Activated CD8-positive, alpha-beta memory T cell treated with anti-CD3 and anti-CD28 coated beads, Interleukin-2, amount 50 U/mL, for 1 hour (primary cell): ENCODE results near the gene NOP53.
A peak's percentile ranks its signal among the peaks of the same experiment; 100 is the strongest.
"Not testable (repeated sequence)": the region's sequence is repeated elsewhere in the genome, so short reads cannot be mapped to it uniquely, and the experiment has no call there.

ENCODE experiments used
- DNase-seq: peaks from one replicate; pipeline ENCODE4 v3.0.0-alpha.2; 2020; ENCODE audit errors: extremely low read depth

NOP53 gene

GRCh38 chr19:47745010-47745901 lies at the start of gene NOP53:
NOP53 (plus strand) TSS chr19:47745546; CDS start chr19:47745560, 14 bp downstream.
- peak; percentile 93 for DNase-seq

DNA sequence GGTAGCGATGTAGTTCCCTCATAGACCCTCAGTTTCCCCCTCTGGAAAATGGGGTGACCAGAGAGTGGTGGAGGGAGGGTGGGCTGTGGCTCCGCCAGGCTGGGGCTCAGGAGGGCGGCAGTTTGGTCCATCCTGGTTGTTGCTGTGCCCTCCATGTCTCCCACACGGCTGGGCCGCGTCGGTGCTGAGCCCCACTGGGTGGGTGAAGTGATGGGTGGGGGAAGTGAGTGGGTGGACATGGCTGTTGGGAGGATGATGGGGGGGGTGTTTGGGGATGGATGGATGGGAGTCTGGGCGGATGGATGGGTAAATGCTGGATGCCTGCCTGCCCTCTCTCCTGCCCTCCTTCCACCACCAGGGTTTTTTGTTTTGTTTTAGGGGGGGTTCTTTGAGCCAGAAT lies 48.7 kb upstream of the NOP53 start:
- DNase-seq: no peak

GRCh38 chr19:47697863-47698609 lies 47.3 kb upstream of the NOP53 start:
- DNase-seq: no peak

DNA sequence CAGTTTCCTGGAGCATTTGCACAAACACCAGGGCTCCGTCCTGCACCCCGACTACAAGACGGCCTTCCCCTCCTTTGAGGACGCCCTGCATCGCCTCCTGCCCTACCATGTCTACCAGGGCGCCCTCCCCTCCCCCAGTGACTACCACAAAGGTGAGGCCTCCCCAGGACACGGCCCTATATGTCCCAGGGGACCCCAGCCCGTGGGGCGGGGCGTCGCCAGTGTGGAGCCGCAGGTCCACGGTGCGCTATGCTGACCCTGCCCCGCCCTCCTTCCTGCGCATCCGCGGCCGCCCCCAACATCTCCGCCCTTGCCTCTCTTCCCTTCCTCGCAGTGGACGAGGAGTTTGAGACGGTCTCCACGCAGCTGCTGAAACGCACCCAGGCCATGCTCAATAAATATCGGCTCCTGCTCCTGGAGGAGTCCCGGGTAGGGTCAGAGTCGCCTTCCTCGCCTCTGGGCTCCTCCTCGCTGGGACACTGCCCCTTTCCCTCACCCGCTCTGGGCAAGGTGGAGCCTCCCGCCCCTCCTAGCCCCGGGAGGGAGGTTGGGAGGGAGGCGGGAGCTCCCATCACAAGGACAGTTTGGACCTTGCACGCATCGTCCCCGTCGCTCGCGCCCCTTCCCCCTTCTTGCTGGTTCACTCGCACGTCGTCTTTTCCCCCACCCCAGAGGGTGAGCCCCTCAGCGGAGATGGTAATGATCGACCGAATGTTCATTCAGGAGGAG lies 46.6 kb upstream of the NOP53 start:
- no peak for DNase-seq

- DNase-seq: no peak
These were observed 45.9 kb upstream of the NOP53 start for GRCh38 chr19:47699360-47699917.

GRCh38 chr19:47700934-47701716 lies 44.2 kb upstream of the NOP53 start:
- no peak for DNase-seq

DNA sequence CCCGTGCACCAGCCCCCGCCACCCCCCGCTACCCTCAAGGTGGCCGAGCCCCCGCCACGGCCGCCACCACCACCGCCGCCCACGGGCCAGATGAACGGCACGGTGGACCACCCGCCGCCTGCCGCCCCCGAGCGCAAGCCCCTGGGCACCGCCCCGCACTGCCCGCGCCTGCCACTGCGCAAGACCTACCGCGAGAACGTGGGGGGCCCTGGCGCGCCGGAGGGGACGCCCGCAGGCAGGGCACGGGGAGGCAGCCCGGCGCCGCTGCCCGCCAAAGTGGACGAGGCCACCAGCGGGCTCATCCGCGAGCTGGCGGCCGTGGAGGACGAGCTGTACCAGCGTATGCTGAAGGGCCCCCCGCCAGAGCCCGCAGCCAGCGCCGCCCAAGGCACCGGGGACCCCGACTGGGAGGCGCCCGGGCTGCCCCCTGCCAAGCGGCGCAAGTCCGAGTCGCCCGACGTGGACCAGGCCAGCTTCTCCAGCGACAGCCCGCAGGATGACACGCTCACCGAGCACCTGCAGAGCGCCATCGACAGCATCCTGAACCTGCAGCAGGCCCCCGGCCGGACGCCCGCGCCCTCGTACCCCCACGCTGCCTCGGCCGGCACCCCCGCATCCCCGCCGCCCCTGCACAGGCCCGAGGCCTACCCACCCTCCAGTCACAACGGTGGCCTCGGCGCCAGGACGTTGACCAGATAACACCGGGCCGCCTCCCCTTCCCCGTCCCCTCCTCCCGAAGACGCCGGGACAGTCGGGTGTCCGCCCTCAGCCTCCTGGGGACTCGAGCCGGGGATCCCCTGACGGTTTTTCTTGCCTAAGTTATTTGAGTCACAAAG lies 43.4 kb upstream of the NOP53 start:
- no peak for DNase-seq

- DNase-seq: no peak
These were observed 42.7 kb upstream of the NOP53 start for GRCh38 chr19:47702671-47703070.

GRCh38 chr19:47703301-47703700 lies 42.0 kb upstream of the NOP53 start:
- no peak for DNase-seq

DNA sequence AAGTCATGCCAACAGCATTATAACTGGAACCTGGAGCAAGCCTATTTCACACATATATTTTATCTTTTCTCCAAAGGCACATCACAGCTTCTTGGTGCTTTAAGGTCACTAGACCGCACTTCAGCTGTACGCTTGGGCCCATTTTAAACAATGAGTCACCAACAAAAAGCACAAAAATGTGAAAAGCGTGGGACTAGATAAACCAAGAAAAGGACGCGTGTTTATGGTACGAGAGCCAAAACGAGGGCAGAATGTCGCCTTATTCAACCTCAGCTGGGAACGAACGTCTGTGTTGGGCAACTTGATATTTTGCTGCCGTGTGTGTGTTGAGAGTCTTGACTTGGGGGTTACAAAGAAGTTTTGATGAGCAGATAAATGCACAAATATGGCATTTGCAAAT lies 41.3 kb upstream of the NOP53 start:
- DNase-seq: no peak

GRCh38 chr19:47704656-47705055 lies 40.7 kb upstream of the NOP53 start:
- DNase-seq: no peak

DNA sequence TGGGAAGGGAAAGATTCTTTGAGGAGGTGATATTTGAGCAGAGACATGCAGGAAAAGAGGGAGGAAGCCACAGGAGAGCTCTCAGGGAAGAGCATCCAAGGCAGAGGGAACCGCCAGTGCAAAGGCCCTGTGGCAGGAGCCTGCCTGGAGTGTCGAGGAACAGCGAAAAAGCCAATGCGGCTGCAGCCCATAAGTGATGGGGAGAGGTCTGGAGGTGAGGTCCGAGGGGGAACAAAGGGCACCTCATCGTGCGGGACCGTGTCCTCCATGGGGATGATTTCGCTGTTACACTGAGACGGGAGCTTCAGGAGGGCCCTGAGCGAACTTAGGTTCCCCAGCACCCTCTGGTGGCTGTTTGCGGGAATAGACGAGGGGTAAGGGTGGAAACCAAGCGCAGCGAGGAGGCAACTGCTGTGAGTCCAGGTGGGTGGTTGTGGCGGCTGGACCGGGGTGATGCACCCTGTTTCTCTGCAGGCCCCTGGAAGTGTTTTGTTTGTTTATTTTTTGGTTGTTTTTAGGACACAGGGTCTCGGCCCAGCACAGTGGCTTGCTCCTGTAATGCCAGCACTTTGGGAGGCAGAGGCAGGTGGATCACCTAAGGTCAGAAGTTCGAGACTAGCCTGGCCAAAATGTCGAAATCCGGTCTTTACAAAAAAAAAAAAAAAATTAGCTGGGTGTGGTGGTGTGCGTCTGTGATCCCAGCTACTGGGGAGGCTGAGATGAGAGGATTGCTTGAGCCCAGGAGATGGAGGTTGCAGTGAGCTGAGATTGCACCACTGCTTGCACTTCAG lies 38.0 kb upstream of the NOP53 start:
- peak; percentile 32 for DNase-seq

DNA sequence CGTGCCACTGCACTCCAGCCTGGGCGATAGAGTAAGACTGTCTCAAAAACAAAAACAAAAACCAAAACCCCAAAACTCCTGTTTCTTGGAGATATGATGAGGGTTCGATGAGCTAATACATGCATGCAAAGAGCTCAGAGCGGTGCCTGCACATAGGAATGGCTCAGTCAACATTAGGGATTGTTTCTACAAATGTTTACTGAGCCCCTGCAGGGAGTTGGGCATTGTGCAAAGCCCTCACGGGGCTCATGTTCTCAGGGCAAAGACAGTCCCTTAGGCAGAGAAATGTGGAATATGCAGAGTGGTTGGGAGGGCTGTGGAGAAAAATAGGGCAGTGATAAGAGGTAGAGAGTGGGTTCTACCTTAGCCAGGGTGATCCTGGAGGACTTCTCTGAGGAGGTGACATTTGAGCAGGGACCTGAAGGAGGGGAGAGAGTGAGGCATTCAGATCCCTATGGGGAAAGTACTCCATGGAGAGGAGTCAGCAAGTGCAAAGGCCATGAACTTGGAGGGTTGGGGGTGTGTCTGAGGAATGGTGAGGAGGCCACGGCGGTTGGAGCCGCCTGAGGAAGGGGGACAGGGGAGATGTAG lies 33.6 kb upstream of the NOP53 start:
- no peak for DNase-seq

DNA sequence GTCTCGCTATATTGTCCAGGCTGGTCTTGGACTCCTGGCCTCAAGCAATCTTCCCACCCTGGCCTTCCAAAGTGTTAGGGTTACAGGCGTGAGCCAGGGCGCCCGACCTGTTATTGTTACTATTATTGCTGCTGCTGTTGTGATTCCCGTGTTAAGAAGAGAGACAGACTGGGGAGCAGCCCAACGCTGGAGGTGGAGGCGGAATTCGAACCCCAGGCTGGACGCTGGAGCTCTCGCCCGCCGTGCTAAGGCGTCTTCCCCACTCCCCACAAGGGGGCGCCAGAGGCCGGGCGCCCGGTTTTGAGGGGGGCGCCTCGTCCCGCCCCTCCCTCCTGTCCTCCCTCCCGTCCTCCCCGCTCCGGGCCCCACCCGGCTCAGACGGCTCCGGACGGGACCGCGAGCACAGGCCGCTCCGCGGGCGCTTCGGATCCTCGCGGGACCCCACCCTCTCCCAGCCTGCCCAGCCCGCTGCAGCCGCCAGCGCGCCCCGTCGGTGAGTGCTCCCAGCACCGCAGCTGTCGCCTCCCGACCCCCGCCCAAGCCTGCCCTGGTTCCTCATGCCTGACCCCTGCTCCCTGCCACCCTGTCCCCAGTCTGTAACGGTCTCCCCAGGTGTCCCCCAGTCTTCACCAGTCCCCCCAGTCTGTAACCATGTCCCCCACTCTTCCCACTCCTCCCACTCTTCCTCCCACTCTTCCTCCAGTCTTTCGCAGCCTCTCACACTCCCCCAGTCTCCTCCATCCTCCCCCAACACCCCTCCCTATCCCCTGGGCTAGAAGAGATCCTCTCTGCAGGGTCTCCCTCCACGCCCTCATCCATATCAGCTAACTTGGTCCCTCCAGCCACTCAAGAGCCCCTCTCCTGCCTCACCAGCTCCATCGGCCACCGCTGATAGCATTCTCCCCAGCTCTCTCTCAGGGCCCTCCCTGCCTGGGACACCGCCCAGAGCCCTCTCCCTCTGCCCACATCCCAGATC lies 32.0 kb upstream of the NOP53 start, which contains the start of gene EHD2:
TSS of gene EHD2 (plus strand) at position 377 of the 976 bp plus-strand sequence. CDS start 3,191 bp downstream, outside the sequence.
- no peak for DNase-seq

DNA sequence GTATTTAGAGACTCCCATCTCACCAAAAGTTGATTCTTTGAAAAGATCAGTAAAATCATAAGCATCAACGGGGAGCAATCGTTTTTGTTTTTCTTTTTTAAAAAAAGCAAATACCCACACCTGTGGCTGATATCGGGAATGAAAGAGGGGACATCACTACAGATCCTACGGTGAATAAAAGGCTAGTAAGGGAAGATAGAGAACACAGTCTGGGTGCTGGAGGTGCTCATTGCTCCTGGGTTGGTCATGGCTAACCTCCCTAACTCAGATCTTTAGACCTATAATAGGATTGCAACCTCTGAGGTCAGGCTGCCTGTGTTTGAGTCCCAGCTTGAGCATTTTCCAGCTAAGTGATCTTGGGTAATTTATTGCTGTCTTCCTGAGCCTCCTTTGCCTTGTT lies 31.0 kb upstream of the NOP53 start:
- no peak for DNase-seq

DNA sequence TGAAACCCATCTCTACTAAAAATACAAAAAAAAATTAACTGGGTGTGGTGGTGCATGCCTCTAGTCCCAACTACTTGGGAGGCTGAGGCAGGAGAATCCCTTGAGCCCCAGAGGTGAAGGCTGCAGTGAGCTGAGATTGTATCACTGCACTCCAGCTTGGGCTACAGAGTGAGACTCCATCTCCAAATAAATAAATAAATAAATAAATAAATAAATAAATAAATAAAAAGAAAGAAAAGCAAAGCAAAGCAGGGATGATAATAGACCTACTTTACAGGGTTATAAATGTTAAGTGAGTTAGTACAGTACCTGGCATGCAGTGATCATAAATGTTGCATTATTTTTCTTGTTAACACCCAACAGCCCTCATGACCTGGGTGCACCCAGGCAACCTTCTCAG lies 30.5 kb upstream of the NOP53 start:
- not testable (repeated sequence) for DNase-seq

- no peak for DNase-seq
These were observed 28.9 kb upstream of the NOP53 start for GRCh38 chr19:47716270-47716937.
